Heart left ventricle (tissue), 16 donors: ENCODE results near the gene CDC20. TPM values are rescaled to one million over a fixed set of nuclear protein-coding genes. Genes with fewer than 3 reads are reported as not detected.
A peak's percentile ranks its signal among the peaks of the same experiment; 100 is the strongest.

Source experiments
- ATAC-seq, 4 donors: fragments of 200-7000 bp; cut with Tn5 transposase; one replicate each; pipeline ENCODE4 v1.9.1; 2020 to 2022; ENCODE audit warnings: moderate library complexity in 4 of 4, mild to moderate bottlenecking in 3 of 4, moderate number of reproducible peaks in 1 of 4
- DNase-seq, 5 donors: peaks; one replicate each; pipeline ENCODE4 v3.0.0-alpha.2; 2020
- H3K27ac ChIP-seq, 12 donors: fragments of 200-600 bp; sonication (generic) in 4 of 12; one replicate each; pipeline versions ENCODE4 v1.5.0 to v1.8.0; 2016 to 2022; ENCODE audit warnings: mild to moderate bottlenecking in 2 of 12
- H3K27me3 ChIP-seq, 9 donors: fragments of 200-600 bp; sonication (generic) in 2 of 9; one replicate each; pipeline versions ENCODE4 v1.5.1 to v1.8.0; 2016 to 2022; ENCODE audit warnings: mild to moderate bottlenecking in 3 of 9
- H3K36me3 ChIP-seq, 9 donors: fragments of 200-600 bp; sonication (generic) in 2 of 9; one replicate each; pipeline versions ENCODE4 v1.5.0 to v1.8.0; 2018 to 2022; ENCODE audit warnings: mild to moderate bottlenecking in 2 of 9
- H3K4me1 ChIP-seq, 12 donors: fragments of 200-600 bp; sonication (generic) in 4 of 12; one replicate each; pipeline versions ENCODE4 v1.5.0 to v1.8.0; 2016 to 2022; ENCODE audit warnings: mild to moderate bottlenecking in 3 of 12
- H3K4me3 ChIP-seq, 12 donors: fragments of 200-600 bp; sonication (generic) in 4 of 12; one replicate each; pipeline versions ENCODE4 v1.5.0 to v1.8.0; 2017 to 2022; ENCODE audit warnings: mild to moderate bottlenecking in 9 of 12, moderate library complexity in 4 of 12
- H3K9me3 ChIP-seq, 12 donors: fragments of 200-600 bp; sonication (generic) in 4 of 12; one replicate each; pipeline versions ENCODE4 v1.5.0 to v1.8.0; 2016 to 2022; ENCODE audit warnings: mild to moderate bottlenecking in 1 of 12
- POLR2A ChIP-seq, 2 donors: fragments of 450-650 bp; IDR thresholded peaks; one replicate each; pipeline ENCODE4 v1.6.1; 2017; ENCODE audit warnings: antibody characterized with exemption in 2 of 2, mild to moderate bottlenecking in 2 of 2, moderate library complexity in 2 of 2
- WGBS, 4 donors: extraction: QIAGEN DNeasy Blood & Tissue Kit in 2 of 4; methylation state at CpG; one replicate each; pipeline versions ENCODE4 v1.1.5 to v1.1.7; 2013 to 2018; 5-methylcytosine and 5-hydroxymethylcytosine counted together
- intact Hi-C, 10 donors: fragments of 100-400 bp; cut with DNase I; formaldehyde crosslinking; loops; one replicate each; pipeline versions ENCODE4 v1.11.1 to v1.14.2; 2022
- polyA plus RNA-seq, 2 donors: library from polyadenylated mRNA; stranded (reverse); fragments of 200-250 nt; gene quantifications; one replicate each; pipeline ENCODE4 v1.2.3, GENCODE V29; 2013
- total RNA-seq, 9 donors: library from RNA; depleted of rRNA in 2 of 9; stranded (reverse); fragments of >200 nt in 2 of 9; fragmentation: NEBNext Ultra II Directional in 3 of 9; extraction: Animal tissue kit (Norgen Biotek cat#: 25700) in 3 of 9; gene quantifications; one replicate each; pipeline versions ENCODE4 v1.1.0 to v1.2.4, GENCODE V29; 2016 to 2023
- TF ChIP-seq, protein P1 (sequence below), 12 donors: fragments of 200-600 bp; sonication (generic) in 4 of 12; IDR thresholded peaks; one replicate each; pipeline versions ENCODE4 v1.5.0 to v1.8.0; 2018 to 2022; ENCODE audit warnings: antibody characterized with exemption in 12 of 12, mild to moderate bottlenecking in 5 of 12
- donor health status: ischemic (EF 13 %, LVEDD 7.1; RV severe dilation, severe dysfunction).
- donor health status: healthy with polysubstance abuse.
- donor health status: DM: no; HTN: yes; CAD: no.
- donor health status: DM: no; HTN: no; CAD: no.
- donor health status: ischemic (EF 25% LVEDD 6.9; RV normal size, moderate dysfunction).
- donor health status: ischemic (EF 25% LVEDD 5.7; RV mildly dilated, moderate dysfunction).
- donor health status: healthy.
- donor health status: DM: yes; HTN: yes; CAD: no.
- donor health status: ischemic (EF 35%, LVEDD 5.7; RV mildly dilated, moderate dysfunction).
- donor health status: nonischemic (EF 11% LVEDD 7.7; RV severe dilation, severe dysfunction).
- donor health status: DM: yes; HTN: yes; CAD: no.
- donor health status: PGD.
- donor health status: ischemic (EF 29% LVEDD 5.4; RV normal size, mild dysfunction).
- donor health status: nonischemic (EF 23%, LVEDD 6.1; RV moderate dilation, normal function).

CDC20 gene
- total and polyA plus RNA-seq, 11 donors: 0.38 to 16.9 (median 1.5) TPM

GRCh38 chr1:43363935-43364525 lies 5.2 kb downstream of the CDC20 start:
- H3K36me3 ChIP-seq: peaks cover 3 to 53% (median 47%) of the 10 kb centered on the region in 9 donors
- peaks cover 0 to 34% (median 26%) of the 10 kb centered on the region in 12 donors for H3K4me1 ChIP-seq
- H3K4me3 ChIP-seq: no peak overlapping the region
- H3K9me3 ChIP-seq: no peaks in the 10 kb centered on the region
- intact Hi-C loops: no loop called here
- no peaks in the 10 kb centered on the region for H3K27me3 ChIP-seq
- TF ChIP-seq, protein P1, sequence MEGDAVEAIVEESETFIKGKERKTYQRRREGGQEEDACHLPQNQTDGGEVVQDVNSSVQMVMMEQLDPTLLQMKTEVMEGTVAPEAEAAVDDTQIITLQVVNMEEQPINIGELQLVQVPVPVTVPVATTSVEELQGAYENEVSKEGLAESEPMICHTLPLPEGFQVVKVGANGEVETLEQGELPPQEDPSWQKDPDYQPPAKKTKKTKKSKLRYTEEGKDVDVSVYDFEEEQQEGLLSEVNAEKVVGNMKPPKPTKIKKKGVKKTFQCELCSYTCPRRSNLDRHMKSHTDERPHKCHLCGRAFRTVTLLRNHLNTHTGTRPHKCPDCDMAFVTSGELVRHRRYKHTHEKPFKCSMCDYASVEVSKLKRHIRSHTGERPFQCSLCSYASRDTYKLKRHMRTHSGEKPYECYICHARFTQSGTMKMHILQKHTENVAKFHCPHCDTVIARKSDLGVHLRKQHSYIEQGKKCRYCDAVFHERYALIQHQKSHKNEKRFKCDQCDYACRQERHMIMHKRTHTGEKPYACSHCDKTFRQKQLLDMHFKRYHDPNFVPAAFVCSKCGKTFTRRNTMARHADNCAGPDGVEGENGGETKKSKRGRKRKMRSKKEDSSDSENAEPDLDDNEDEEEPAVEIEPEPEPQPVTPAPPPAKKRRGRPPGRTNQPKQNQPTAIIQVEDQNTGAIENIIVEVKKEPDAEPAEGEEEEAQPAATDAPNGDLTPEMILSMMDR (IDR thresholded peaks at IDR 0.05): no peak
- no peak for TF ChIP-seq POLR2A (IDR thresholded peaks at IDR 0.05)
- ATAC-seq (no peak), DNase-seq (no peak)
- H3K27ac ChIP-seq: no peak overlapping the region
- 81 to 84% (median 82%) methylated on average over 5 of the region's 5 CpGs for WGBS, 4 donors

DNA sequence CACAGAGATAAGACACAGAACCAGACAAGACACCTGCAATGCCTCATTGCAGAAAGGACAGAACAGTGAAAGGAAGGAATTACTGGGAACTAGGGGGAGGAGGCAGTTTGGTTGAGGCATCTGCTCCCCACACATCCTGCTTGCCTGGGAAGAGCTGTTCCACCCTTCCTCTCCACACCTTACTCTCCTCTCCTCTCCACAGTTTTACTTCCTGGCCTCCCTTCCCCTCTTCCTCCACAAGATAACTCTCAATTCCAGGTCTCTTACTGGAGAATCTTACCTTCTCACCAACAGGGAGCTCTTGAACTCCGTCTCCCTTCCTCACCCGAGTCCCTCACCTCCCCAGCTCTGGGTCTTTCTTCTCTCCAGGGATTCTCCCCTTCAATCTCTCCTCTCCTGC lies 6.9 kb downstream of the CDC20 start:
- no peak for ATAC-seq
- H3K27me3 ChIP-seq: no peaks in the 10 kb centered on the region
- H3K36me3 ChIP-seq: peaks cover 3 to 50% (median 47%) of the 10 kb centered on the region in 9 donors
- H3K9me3 ChIP-seq: no peaks in the 10 kb centered on the region
- peak overlapping the region in 7 of 12 donors; percentile 91 to 99 (median 97) for H3K27ac ChIP-seq
- intact Hi-C loops: loop anchor here in 4 of 10 donors (5.0 kb wide), 2 partner anchors 63 to 128 kb away; partner anchors contain the start of gene TIE1 (in 1 of the 4)
- TF ChIP-seq, protein P1 (IDR thresholded peaks at IDR 0.05): no peak
- TF ChIP-seq POLR2A (IDR thresholded peaks at IDR 0.05): no peak
- 75 to 83% (median 80%) methylated on average over 2 of the region's 2 CpGs for WGBS, 4 donors
- H3K4me3 ChIP-seq: peak overlapping the region in 2 of 12 donors; percentile 91 to 96
- DNase-seq: no peak
- H3K4me1 ChIP-seq: peaks cover 0 to 32% (median 26%) of the 10 kb centered on the region in 12 donors

- H3K36me3 ChIP-seq: peaks cover 3 to 49% (median 44%) of the 10 kb centered on the region in 9 donors
These were observed 7.4 kb downstream of the CDC20 start for GRCh38 chr1:43366179-43366578.

GRCh38 chr1:43366601-43367025 lies 7.8 kb downstream of the CDC20 start:
- TF ChIP-seq, protein P1 (IDR thresholded peaks at IDR 0.05): no peak
- TF ChIP-seq POLR2A (IDR thresholded peaks at IDR 0.05): no peak
- ATAC-seq: no peak
- intact Hi-C loops: loop anchor here in 4 of 10 donors (5.0 kb wide), 2 partner anchors 64 to 129 kb away; partner anchors contain the start of gene TIE1 (in 1 of the 4)

More at GRCh38 chr1:43366179-43366578, 7.4 kb downstream of the CDC20 start:
- Histone ChIP-seq H3K4me1 (peaks cover 0 to 32% (median 26%) of the 10 kb centered on the region in 12 donors), H3K9me3 (no peaks in the 10 kb centered on the region), H3K4me3 (peak overlapping the region in 8 of 12 donors; percentile 68 to 97 (median 92)), H3K27me3 (no peaks in the 10 kb centered on the region), H3K27ac (peak overlapping the region in 9 of 12 donors; percentile 3 to 99 (median 97))
- intact Hi-C loops: loop anchor here in 4 of 10 donors (5.0 kb wide), 2 partner anchors 64 to 129 kb away; partner anchors contain the start of gene TIE1 (in 1 of the 4)
- WGBS, 4 donors: 61 to 73% (median 66%) methylated on average over 6 to 11 of the region's 11 CpGs
- DNase-seq (peak in 1 of 5 donors; percentile 34), ATAC-seq (no peak)
- TF ChIP-seq, protein P1 (IDR thresholded peaks at IDR 0.05): no peak
- no peak for TF ChIP-seq POLR2A (IDR thresholded peaks at IDR 0.05)

More at GRCh38 chr1:43366601-43367025, 7.8 kb downstream of the CDC20 start:
- Histone ChIP-seq H3K27ac (peak overlapping the region in 11 of 12 donors; percentile 91 to 99 (median 97)), H3K36me3 (peaks cover 3 to 45% (median 40%) of the 10 kb centered on the region in 9 donors), H3K4me3 (peak overlapping the region; percentile 54 to 97 (median 90)), H3K4me1 (peaks cover 0 to 32% (median 26%) of the 10 kb centered on the region in 12 donors), H3K9me3 (no peaks in the 10 kb centered on the region), H3K27me3 (no peaks in the 10 kb centered on the region)
- no peak for DNase-seq
- whole genome bisulfite sequencing, 4 donors: 13 to 27% (median 26%) methylated on average over 3 to 5 of the region's 5 CpGs
